ENCODE results near the gene CHRNB4. TPM values are rescaled to one million over a fixed set of nuclear protein-coding genes. Genes with fewer than 3 reads are reported as not detected.

Gene CHRNB4
- polyA plus RNA-seq, 2 of the 4 experiments (the other 2 are of a cell fraction): 0.53 to 3.2 TPM

DNA sequence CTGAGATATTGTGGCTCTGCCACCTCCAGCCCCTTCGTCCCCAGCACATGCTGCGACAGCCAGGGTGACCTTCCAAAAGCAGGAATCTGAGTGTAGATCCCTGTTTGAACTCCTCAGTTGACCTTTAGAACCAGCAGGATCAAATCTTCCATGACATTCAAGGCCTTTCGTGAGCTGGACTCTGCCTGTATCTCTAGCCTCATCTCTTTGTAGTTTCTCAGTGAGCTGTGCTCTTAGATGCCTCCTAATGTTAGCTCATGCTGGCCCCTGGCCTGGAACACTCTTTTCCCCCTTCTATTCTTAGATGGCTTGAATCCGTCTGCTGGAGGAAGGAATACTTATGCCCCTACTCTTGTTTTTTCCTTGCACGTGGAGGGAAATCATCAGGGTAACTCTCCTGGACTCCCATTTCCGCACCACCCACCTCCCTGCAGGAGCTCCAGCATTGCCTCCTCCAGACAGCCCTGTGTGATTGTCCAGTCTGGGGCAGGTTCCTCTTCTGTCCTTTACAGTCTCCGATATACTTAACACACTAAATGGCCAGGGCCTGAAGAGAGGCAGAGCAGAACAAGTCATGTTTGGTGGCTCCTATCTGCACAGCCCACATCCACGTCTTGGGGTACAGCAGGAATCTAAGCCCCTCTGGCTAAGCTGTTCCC lies 26.7 kb upstream of the CHRNB4 start:
- TF ChIP-seq TP53 (CRISPR knock-in tag; IDR thresholded peaks at IDR 0.05): no peak
- TF ChIP-seq NFE2L2 (conservative IDR thresholded peaks at IDR 0.05; ENCODE audit: low read length): no peak
- no peak for TF ChIP-seq HEYL (CRISPR knock-in tag; IDR thresholded peaks at IDR 0.05)
- no peak for TF ChIP-seq ZSCAN20 (CRISPR knock-in tag; IDR thresholded peaks at IDR 0.05)
- TF ChIP-seq RNF2 (IDR thresholded peaks at IDR 0.05; ENCODE audit: borderline replicate concordance, low read depth): no peak
- TF ChIP-seq RFX5 (IDR thresholded peaks at IDR 0.05): no peak
- no peak for TF ChIP-seq FOSB (CRISPR knock-in tag; IDR thresholded peaks at IDR 0.05)
- TF ChIP-seq, protein P1, sequence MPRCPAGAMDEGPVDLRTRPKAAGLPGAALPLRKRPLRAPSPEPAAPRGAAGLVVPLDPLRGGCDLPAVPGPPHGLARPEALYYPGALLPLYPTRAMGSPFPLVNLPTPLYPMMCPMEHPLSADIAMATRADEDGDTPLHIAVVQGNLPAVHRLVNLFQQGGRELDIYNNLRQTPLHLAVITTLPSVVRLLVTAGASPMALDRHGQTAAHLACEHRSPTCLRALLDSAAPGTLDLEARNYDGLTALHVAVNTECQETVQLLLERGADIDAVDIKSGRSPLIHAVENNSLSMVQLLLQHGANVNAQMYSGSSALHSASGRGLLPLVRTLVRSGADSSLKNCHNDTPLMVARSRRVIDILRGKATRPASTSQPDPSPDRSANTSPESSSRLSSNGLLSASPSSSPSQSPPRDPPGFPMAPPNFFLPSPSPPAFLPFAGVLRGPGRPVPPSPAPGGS (IDR thresholded peaks at IDR 0.05): no peak
- TF ChIP-seq TFCP2L1 (CRISPR knock-in tag; IDR thresholded peaks at IDR 0.05): no peak
- ATAC-seq (no peak), FAIRE-seq (no peak), DNase-seq (ENCODE audit: low read depth in 1 of 2, low spot score in 1 of 2) (no peak)
- no peak overlapping the region for H3K4me2 ChIP-seq
- H3K9me3 ChIP-seq: no peaks in the 10 kb centered on the region
- WGBS (ENCODE audit: missing lambda C conversion rate): 80% methylated on average over 8 of the region's 8 CpGs
- ChIA-PET POLR2A (interaction anchor here (0.5 kb wide), 1 partner anchor 10 kb away, joined by 3 read pairs; no protein-coding TSS in a partner anchor), CTCF (interaction anchor here (1.0 to 1.3 kb wide), 2 partner anchors 17 to 49 kb away, joined by 3 to 5 read pairs; no protein-coding TSS in a partner anchor)
- H3K27ac ChIP-seq: no peak overlapping the region
- H3K4me1 ChIP-seq: peaks cover 6% of the 10 kb centered on the region; the same call in 1 of the 3 replicates
- H3K4me3 ChIP-seq: no peak overlapping the region

DNA sequence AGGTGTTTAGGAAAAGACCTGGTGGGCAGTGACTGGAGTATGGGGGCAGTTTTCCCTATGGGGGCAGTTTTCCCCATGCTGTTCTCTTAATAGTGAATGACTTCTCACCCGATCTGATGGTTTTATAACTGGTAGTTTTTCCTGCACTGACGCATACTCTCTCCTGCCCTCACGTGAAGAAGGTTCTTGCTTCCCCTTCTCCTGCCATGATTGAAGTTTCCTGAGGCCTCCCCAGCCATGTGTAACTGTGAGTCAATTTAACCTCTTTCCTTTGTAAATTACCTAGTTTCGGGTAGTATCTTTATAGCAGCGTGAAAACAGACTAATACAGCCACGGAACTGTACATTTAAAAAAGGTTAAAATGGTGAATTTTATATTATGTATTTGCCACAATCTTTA lies 25.0 kb upstream of the CHRNB4 start:
- POLR2A ChIA-PET: no interaction called here

DNA sequence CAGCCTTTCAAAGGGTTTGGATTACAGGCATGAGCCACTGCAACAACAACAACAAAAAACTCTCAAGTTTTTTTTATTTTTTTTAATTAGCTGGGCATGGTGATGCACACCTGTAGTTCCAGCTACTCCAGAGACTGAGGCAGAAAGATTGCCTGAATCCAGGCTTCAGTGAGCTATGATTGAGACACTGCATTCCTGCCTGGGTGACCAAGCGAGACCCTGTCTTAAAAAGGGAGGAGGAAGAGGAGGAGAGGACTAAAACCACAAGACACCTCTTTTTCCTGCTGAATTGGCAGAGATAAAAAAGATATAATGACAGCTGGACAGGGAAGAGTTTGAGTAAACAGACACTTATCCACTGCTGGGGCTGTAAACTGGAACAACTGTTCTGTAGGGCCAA lies 22.7 kb upstream of the CHRNB4 start:
- WGBS (ENCODE audit: missing lambda C conversion rate): 81% methylated on average over 1 of the region's 1 CpG

More for the DNA sequence above, 25.0 kb upstream of the CHRNB4 start:
- 75% methylated on average over 6 of the region's 6 CpGs for WGBS (ENCODE audit: missing lambda C conversion rate)
- no peak for ATAC-seq
- DNase-seq (ENCODE audit: low read depth in 1 of 2, low spot score in 1 of 2): no peak
- Histone ChIP-seq H3K4me1 (no peaks in the 10 kb centered on the region), H3K4me2 (no peak overlapping the region), H3K9me3 (no peaks in the 10 kb centered on the region), H3K27ac (no peak overlapping the region), H3K4me3 (no peak overlapping the region)
- FAIRE-seq: no peak
- no peak for TF ChIP-seq GATA3 (IDR thresholded peaks at IDR 0.05; ENCODE audit: borderline replicate concordance)
- TF ChIP-seq, protein P1 (IDR thresholded peaks at IDR 0.05): no peak
- TF ChIP-seq, protein P2, sequence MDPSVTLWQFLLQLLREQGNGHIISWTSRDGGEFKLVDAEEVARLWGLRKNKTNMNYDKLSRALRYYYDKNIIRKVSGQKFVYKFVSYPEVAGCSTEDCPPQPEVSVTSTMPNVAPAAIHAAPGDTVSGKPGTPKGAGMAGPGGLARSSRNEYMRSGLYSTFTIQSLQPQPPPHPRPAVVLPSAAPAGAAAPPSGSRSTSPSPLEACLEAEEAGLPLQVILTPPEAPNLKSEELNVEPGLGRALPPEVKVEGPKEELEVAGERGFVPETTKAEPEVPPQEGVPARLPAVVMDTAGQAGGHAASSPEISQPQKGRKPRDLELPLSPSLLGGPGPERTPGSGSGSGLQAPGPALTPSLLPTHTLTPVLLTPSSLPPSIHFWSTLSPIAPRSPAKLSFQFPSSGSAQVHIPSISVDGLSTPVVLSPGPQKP (IDR thresholded peaks at IDR 0.05; ENCODE audit: low read depth, low read length): no peak
- TF ChIP-seq HDAC2 (IDR thresholded peaks at IDR 0.05): no peak
- TF ChIP-seq ESRRA (IDR thresholded peaks at IDR 0.05; ENCODE audit: borderline replicate concordance, low read length): no peak
- TF ChIP-seq POLR2AphosphoS2 (conservative IDR thresholded peaks at IDR 0.05; ENCODE audit: low read length): no peak
- TF ChIP-seq RFX5 (IDR thresholded peaks at IDR 0.05): no peak
- no peak for TF ChIP-seq SMC3 (IDR thresholded peaks at IDR 0.05)
- TF ChIP-seq RARB (CRISPR knock-in tag; IDR thresholded peaks at IDR 0.05): no peak
- no peak for TF ChIP-seq HOXB5 (CRISPR knock-in tag; IDR thresholded peaks at IDR 0.05)
- no peak for TF ChIP-seq CHD2 (IDR thresholded peaks at IDR 0.05; ENCODE audit: low read length, partially characterized antibody)
- TF ChIP-seq POLR2A (IDR thresholded peaks at IDR 0.05; ENCODE audit: low read length): no peak
- TF ChIP-seq FOXS1 (CRISPR knock-in tag; IDR thresholded peaks at IDR 0.05): no peak
- no peak for TF ChIP-seq TP53 (CRISPR knock-in tag; IDR thresholded peaks at IDR 0.05)
- no peak for TF ChIP-seq CHD4 (IDR thresholded peaks at IDR 0.05; ENCODE audit: borderline replicate concordance)
- TF ChIP-seq NR3C1 (IDR thresholded peaks at IDR 0.05): no peak
- no peak for TF ChIP-seq ZC3H11A (IDR thresholded peaks at IDR 0.05)
- TF ChIP-seq TFCP2L1 (CRISPR knock-in tag; IDR thresholded peaks at IDR 0.05): no peak
- CTCF ChIA-PET: interaction anchor here (0.7 to 1.1 kb wide), 3 partner anchors 9 to 28 kb away, joined by 3 read pairs; no protein-coding TSS in a partner anchor

More for the DNA sequence above, 22.7 kb upstream of the CHRNB4 start:
- Histone ChIP-seq H3K4me1 (no peaks in the 10 kb centered on the region), H3K27ac (no peak overlapping the region), H3K9me3 (no peaks in the 10 kb centered on the region), H3K4me2 (no peak overlapping the region), H3K4me3 (no peak overlapping the region)
- FAIRE-seq: no peak
- ChIA-PET POLR2A (interaction anchor here (1.0 kb wide), 1 partner anchor 124 kb away, joined by 3 read pairs; the partner anchor contains the start of gene PSMA4), CTCF (interaction anchor here (0.9 to 2.5 kb wide), 8 partner anchors 10 to 77 kb away, joined by 3 to 10 read pairs (median 4); no protein-coding TSS in a partner anchor)
- TF ChIP-seq FOSB (CRISPR knock-in tag; IDR thresholded peaks at IDR 0.05): no peak
- no peak for TF ChIP-seq HOXB13 (CRISPR knock-in tag; IDR thresholded peaks at IDR 0.05; ENCODE audit: low read depth)
- no peak for TF ChIP-seq BHLHE40 (IDR thresholded peaks at IDR 0.05; ENCODE audit: low read depth, low read length)
- TF ChIP-seq, protein P3, sequence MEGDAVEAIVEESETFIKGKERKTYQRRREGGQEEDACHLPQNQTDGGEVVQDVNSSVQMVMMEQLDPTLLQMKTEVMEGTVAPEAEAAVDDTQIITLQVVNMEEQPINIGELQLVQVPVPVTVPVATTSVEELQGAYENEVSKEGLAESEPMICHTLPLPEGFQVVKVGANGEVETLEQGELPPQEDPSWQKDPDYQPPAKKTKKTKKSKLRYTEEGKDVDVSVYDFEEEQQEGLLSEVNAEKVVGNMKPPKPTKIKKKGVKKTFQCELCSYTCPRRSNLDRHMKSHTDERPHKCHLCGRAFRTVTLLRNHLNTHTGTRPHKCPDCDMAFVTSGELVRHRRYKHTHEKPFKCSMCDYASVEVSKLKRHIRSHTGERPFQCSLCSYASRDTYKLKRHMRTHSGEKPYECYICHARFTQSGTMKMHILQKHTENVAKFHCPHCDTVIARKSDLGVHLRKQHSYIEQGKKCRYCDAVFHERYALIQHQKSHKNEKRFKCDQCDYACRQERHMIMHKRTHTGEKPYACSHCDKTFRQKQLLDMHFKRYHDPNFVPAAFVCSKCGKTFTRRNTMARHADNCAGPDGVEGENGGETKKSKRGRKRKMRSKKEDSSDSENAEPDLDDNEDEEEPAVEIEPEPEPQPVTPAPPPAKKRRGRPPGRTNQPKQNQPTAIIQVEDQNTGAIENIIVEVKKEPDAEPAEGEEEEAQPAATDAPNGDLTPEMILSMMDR (IDR thresholded peaks at IDR 0.05): no peak
- TF ChIP-seq, protein P4, sequence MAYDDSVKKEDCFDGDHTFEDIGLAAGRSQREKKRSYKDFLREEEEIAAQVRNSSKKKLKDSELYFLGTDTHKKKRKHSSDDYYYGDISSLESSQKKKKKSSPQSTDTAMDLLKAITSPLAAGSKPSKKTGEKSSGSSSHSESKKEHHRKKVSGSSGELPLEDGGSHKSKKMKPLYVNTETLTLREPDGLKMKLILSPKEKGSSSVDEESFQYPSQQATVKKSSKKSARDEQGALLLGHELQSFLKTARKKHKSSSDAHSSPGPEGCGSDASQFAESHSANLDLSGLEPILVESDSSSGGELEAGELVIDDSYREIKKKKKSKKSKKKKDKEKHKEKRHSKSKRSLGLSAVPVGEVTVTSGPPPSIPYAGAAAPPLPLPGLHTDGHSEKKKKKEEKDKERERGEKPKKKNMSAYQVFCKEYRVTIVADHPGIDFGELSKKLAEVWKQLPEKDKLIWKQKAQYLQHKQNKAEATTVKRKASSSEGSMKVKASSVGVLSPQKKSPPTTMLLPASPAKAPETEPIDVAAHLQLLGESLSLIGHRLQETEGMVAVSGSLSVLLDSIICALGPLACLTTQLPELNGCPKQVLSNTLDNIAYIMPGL (CRISPR knock-in tag; IDR thresholded peaks at IDR 0.05; ENCODE audit: borderline replicate concordance): no peak
- DNase-seq (ENCODE audit: low read depth in 1 of 2, low spot score in 1 of 2): no peak
- ATAC-seq: no peak
